HG02759 (cell line): ENCODE results near the gene CACNA2D2.

ENCODE experiments used
- ATAC-seq: cut with Tn5 transposase; IDR thresholded peaks from one replicate; pipeline ENCODE4 v1.9.1; 2021; ENCODE audit warnings: mild to moderate bottlenecking, moderate library complexity; ENCODE audit not compliant: unreplicated experiment

Gene CACNA2D2

DNA sequence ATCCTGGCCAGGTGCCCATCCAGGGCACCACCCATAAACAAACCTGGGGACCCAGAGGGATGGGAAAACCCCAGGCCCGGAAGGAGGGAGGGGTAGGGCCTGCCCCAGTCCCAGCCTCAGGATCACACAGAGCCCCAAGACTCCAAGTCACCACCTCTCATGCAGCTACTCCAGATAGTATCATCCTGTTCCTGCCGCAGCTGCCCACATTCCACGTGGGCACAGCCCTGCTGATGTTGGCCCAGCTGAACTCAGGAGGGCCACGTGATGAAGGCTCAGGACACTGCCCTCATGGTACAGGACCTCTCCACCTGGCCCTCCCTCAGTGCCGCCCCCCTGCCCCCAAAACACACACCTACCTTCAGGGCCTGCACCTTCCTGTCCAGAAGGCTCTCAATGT lies 69.5 kb downstream of the CACNA2D2 start:
- no peak for ATAC-seq

DNA sequence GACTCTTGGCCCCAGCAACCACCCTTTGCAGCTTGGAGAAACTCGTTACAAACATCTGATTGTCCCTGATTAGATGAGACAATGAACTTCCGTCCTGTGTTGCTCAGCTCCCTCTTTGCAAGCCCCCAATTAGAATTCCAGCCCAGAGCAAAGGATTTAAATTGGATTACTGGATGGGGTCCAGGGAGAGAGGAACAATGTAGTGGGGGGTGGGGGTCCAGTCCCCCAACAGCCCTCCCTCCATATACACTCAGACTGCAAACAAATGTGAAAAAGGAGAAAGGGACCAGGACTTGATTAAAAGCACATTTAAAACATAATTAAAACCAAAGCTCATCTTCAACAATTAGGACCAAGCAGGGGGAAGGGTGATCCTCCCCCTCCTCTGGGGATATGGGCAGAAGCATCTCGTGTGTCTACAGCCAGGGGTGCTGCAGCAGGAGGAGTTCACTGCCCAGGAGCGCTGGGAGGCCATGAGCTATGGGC lies 72.4 kb downstream of the CACNA2D2 start:
- ATAC-seq, result no peak

DNA sequence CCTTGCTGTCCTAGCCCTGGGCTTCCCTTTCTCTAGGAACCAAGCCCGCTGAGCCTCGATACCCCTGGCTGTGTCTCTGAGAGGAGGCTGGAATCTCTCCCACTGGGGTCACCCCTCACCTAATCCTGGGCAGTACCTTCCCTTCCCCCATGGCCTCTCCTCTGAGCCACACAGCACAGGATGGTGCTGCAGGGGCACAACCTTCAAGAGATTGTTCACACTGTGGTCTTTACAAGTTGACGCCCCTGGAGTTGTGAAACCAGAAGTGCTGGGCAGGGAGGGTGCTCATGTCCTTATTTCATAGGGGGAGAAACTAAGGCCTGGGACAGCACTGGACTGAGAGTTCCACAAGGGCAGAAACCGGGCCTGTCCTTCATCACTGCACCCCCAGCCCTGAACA lies 73.2 kb downstream of the CACNA2D2 start:
- no peak for ATAC-seq

DNA sequence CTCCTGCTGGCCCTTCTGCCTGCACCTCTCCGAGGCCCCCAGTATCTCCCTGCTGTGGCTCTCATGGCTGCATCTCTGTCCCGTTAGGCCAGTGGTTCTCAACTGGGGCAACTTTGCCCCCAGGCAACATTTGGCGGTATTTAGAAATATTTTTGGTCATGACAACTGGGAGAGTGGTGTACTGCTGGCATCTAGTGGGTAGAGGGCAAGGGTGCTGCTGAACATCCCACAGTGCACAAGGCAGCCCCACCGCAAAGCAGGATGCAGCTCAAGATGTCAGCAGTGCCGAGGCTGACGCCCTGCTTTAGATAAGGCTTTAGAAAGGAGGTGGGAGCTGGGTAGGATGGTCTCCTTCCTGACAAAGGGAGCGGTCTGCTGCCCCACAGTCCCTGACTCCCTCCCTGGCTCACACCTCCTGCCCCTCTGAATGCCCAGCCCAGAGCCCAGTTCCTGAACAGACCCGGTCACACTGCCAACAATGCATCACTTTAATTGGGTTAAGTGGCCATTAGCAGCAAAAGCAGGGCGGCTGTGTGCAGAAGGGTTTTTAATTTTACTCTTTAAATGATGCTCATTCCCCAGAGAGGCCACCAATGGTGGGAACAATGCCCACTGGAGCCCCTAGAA lies 75.3 kb downstream of the CACNA2D2 start:
- ATAC-seq, result no peak

DNA sequence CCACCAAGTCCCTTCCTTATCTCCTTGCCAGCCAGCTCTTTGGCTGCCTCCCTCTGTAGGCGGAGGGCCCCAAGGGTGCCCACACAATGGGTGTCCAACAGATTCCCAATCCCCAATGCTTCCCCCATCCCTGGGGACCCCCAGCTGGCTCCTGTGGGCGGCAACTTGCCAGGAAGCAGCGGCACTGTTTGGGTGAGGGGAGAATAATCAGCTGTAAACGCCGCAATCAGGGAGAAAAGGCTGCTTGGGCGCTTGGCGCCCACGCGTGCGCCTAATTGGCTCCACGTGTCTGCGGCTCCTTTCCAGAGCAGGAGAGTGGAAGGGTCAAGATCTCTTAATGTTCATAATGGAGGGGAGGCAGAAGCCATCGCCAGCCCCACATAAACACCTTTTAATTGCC lies 76.2 kb downstream of the CACNA2D2 start:
- no peak for ATAC-seq

DNA sequence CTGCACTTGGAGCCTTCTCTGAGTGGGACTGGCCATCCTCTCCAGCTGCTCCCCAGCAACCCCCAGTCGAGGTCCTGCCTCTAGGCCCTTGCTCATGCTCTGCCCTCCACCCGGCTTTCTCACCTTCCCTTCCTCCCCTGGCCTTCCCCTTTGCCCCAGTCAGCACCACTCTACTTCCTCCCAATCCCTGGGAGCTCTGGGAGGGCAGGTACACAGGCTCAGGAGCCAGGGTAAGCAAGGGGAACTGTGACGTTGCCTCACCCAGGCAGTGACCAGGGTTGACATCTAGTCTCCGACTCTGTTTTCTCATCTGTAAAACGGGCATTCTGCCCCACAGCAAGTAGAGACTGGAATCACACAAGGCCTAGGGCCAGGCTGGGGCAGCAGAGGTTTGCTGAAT lies 77.5 kb downstream of the CACNA2D2 start:
- no peak for ATAC-seq

DNA sequence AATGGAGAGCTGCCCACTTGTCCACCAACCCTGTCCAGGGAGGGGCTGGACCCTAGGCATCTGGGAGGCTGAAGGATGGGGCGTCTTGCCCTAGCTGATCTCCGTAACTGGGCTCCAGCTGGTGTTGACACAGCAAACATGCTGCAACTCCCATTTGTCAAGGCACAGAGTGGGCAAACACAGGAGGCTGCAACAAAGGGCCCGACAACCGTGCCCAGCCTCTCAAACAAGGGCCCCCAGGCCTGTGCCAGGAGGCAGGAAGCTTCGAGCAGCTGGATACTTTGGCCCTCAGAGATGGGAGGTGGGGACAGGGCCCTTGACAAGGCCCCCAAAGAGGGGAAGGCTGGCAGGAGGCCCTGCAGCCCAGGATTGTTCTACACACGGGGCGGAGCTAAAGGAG lies 79.9 kb downstream of the CACNA2D2 start:
- ATAC-seq, result no peak

DNA sequence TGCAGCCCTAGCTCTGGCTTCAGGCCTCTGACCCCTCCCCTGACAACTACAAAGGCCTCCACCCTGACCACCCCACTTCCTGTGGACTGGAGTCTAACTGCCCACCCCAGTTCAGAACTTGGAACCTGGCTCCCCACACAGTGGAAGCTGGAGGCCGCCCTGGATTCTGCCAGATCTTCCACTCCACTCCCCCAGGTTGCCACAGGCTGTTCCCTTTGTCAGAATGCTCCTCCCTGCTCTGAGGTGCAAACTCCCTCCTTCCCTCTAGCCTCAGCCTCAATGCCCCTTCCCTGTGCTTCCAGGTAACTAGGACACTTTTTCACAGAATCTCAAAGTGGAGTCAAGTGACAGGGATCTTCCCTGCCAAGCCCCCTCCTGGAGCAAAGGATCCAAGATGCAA lies 81.3 kb downstream of the CACNA2D2 start:
- ATAC-seq, result no peak

DNA sequence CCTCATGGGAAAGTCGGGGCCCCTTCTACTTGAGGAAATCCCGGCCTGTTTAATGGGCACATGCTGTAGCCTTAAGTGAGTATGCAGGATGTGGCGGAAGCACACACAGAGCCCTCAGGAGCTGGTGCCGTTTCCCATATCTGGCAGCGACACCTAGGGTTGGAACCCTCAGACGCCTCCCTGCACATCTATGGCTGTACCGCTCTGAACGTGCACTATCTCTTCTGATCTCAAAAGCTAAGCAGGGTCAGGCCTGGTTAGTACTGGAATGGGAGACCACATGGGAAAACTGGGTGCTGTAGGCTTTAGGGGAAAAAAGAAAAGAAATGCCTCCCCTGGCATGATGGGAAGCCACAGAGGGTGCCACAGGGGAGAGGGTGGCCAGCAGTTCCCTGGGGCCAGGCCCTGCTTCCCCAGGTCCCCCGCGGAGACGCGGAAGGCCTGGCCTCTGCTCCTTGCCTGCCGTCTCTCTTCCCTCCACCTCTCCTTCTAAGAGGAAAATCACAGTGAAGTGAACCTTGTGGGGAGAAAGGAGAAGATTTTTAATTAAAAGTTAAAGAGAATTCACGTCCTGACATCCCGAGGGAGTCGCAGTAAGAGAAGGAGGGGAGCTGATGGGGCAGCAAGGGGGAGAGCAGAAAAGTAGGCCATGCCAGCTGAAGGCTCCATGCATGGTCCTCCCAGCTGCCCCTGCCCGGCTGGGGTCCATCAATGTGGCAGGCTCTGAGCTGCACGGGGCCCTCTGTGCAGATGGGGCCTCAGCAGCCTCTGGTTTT lies 83.7 kb downstream of the CACNA2D2 start:
- no peak for ATAC-seq

DNA sequence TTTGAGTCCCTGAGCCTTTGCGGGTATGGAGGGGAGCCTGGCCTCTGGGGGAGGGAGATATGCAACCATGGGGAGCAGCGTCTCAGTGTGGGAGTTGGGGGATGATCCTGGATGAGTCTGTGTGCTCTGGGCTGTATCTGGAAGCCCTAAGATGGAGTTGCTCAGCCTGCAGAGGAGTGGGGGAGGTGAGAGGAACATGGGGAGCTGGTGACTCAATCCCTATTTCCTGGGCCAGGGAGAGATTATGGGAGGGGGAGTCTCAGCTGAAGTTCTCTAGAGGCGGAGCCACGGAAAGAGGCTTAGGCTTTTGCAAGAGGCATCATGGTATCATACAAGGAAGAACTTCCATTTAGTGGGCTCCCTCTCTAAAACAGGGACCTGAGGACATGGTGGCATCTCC lies 84.6 kb downstream of the CACNA2D2 start:
- ATAC-seq, result no peak

DNA sequence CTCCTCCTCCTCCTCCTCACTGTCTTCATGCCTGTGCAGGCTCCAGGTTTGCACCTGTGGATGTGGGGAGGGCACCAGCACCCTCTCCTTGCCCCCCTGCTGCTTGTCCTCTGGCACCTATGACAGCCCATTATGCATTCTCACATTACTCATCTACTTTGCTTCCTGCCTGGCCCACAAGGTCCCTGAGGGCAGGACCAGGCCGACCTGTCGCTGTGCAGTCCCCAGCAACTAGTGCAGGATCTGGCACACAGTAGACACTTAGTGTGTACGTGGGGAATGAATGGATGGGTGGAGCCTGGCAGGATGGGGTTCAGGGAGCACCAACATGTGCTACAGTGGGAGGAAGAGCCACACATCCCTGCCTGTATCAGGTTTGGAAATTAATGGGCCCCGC lies 85.8 kb downstream of the CACNA2D2 start:
- no peak for ATAC-seq

DNA sequence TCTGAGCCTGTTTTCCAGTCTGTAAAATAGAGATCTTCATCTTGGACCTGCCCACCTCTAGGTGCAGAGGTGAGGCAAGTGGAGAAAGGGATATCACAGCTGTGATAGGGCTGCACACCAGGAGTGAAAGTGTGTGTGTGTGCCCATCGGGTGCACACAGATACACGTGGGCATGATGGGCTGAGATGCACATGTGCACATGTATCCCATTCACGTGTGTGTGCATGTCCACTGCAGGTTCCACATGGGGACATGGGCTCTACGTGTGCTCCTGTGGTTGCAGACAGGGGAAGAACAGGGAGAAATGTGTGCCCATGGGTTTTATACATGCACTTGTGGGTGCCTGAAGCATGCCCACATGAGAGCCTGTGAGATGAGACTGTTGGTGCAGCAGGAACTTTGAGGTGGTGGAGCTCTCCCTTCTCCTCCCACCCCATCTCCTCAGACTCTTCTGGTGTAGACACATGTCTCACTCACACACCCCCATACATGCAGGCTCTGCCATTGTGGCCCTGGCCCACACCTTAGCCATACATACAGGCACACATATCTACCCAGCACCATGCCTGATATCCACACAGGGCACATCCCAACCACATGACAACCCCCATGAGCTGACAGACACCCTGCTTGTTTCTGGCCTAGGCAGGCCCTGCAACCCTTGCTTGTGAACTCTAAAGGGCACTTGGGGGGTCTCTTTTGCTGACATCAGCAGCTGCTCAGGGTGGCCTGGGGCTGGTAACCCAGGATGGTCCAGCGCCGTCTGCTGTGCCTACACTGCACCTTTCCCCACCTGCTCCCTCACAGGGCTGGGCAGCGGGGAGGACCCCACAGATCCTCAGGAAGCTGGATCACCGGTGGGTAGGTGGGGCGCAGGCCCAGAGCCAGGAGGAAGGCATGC lies 86.4 kb downstream of the CACNA2D2 start:
- no peak for ATAC-seq

DNA sequence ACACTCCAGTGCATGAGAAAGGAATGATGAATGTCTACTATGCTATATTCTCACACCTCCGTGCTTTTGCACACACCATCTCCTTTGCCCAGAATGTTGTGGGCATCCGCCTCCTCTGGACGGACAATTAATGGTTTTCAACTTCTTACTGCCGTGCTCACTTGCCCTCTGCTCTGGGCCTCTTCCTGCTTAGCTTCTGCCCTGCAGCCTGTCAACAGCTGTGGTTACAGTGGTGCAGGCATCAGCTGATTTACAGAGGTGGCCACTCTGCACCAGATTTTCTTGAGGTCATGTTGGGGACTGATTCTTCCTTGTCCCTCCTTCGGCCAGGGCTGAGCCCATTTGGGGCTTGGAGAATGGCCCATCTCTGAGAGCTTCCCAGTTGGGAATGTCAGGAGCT lies 87.6 kb downstream of the CACNA2D2 start:
- ATAC-seq, result no peak

DNA sequence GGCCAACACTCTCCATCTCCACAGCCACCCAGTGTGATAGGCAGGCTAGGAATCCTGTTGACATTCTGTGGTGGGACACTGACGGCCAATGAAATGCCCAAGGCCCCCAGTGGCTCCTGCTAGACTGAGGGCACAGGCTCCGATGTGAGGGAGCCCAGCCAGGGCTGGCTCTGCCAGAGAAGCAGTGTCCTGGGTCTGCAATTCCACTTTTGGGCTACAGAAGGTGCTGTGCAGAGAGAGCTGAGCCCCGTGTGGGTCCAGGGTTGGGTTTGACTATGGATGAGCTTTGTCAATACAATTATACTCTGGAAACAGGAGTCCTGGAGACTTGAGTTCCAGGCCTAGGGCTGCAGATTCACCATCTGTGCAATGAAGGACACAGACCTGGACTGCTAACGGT lies 88.4 kb downstream of the CACNA2D2 start:
- ATAC-seq, result no peak

DNA sequence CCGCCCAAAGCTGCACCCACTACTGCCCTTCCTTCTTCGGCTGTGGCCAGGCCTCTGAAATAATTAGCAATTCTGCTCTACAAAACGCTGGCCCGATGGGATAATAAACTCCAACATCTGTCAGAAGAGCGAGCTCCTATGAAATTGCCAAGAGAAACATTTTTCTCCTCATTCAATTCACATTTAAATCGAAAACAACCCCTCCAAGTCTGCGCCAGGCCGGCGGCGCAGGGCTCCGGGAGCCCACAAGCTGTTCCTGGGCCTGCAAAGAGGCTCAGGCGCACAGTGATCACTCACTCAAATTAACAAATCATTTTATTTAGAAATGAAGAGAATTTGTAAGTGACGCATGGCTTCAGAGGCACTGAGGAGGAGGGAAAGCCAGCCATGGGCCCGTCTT lies 88.8 kb downstream of the CACNA2D2 start:
- no peak for ATAC-seq

DNA sequence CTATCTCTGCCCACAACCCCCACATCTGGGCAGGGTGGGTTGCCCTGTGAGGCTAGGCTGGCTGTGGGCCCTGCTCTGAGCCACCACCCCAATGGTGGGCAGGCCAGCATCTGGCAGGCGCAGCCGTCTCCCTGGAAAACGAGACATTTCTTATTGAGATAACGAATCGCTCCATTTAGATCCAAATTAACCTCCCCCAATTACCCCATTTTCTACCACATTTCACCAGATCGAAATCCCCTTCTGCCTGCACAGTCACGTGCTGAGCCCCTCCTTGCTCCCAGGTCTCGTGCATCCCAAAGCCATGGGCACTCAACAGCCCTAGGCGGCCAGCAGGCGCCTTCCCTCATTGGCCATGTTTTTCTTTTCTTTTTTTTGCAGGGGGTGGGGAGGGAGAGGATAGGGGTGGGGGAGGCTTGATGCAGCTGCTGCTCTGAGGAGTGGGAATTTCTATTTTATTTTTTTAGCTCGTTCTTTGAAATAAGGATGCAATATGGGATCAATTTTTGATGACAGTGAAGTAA lies 91.1 kb downstream of the CACNA2D2 start:
- no peak for ATAC-seq

DNA sequence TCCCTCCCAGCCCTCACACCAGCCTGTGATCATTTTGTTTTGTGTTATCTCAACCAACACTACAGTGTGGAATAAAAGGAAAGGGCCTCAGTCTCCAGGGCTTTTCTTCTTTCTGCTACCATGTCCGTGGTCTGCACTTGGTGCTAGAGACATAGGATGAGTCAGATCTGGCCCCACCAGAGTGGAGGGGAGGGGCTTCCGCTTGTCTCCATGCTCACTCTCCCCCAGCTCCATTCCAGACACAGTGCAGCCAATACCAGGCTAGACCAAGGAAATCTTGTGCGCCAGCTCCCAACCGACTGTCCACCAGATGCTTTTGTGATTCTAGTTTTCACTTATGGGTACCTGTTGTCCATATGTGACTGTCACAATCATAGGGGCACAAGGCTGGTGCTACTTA lies 92.2 kb downstream of the CACNA2D2 start:
- ATAC-seq, result no peak

DNA sequence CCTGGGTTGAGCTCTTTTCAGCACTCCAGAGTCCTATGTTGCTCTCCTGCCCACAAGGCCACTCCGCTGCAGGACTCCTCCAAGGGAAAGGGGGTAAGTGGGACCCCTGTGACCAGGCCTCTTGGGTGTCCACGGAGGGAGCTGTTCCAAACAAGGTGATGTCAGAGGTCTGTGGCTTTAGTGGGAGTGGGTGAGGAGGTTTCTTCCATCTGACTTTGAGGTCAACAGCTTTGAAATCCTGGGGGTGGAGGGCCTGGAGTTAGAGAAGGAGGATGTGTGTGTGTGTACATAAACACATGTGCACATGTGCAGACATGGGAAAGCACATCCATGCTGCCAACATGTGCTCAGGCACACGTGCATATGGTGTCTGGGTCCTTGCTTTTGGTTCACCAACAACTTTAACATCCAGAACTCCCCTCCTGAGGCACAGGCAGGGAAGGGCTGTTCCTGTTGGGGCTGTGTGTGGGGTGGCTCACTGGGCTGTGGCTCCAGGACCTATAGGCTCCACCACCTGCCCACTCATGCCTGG lies 92.8 kb downstream of the CACNA2D2 start:
- no peak for ATAC-seq

DNA sequence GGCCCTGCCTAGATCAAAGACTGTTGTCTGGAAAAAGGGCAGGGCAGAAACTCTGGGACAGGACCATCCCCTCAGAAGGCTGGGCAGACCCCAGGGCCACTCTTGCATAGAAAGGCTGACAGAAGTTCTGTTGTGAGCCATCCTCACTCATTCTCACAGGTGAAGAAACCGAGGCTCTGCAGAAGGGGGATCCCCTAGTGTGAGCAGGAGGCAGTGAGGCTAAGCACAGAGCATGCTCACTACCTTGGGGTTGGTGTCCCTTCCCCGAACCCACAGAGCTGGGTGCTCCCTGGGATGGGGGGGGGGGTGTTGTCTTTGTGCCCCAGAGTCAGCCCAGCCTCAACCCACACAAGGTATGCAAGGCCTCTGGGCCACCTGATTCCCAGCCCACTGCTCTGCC lies 93.2 kb downstream of the CACNA2D2 start:
- no peak for ATAC-seq

DNA sequence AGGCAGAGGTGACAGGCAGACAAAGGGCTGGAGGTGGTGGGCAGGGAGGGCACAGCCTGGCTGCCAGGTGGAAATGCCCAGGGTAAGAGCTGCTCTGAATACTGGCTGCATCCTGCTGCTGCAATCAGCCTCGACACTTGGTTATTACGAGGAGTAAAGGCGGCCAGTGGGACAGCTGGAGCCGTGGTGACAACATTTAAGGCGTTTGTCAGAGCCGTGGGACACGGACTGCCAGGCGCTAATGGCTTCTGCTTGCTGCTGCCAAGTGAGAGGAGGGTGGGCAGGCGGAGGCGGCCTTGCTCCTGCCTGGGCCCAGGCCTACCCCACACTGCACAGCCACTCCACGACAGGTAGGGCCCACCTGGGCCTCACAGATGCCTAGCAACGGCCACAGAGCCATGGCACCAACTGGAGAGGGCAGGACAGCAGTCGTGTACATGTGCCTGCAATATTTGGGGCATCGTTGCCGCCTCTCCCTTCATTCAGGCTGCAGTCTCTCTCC lies 94.9 kb downstream of the CACNA2D2 start:
- no peak for ATAC-seq

DNA sequence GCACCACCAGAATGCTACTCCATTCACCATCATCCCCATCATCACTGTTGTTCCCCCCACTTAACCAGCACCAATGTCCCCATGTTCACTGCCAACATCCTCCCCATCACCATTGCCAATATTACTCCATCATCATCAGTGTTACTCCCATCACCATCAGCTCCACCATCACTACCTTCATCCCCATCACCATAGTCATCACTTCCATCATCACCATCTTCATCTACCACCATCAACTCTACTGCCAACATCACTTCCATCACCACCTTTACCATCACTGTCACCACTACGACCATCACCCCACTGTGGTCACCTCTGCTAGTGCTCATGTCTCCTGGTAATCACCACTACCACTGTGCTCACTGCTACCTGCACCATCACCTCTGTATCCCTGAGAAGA lies 96.9 kb downstream of the CACNA2D2 start:
- ATAC-seq, result no peak
